ENCODE results near the gene PDCD2L.

- TF ChIP-seq CTCF (IDR thresholded peaks at IDR 0.05; ENCODE audit: insufficient read depth, low read length, poor library complexity, severe bottlenecking) (no peak), EZH2phosphoT487 (conservative IDR thresholded peaks at IDR 0.05; ENCODE audit: low read length) (no peak)
Measured at GRCh38 chr19:34366738-34367623, 37.2 kb upstream of the PDCD2L start.
